GM21619 (cell line): Measurements from ENCODE around the gene GPBAR1.

Experiments
- ATAC-seq: cut with Tn5 transposase; IDR thresholded peaks from one replicate; pipeline ENCODE4 v1.9.1; 2021; ENCODE audit not compliant: unreplicated experiment

GPBAR1 gene

GRCh38 chr2:218238887-218239286 is 21.9 kb upstream of the GPBAR1 start:
- no peak for ATAC-seq

- no peak for ATAC-seq
Measured at GRCh38 chr2:218244204-218244603, 16.6 kb upstream of the GPBAR1 start.

- no peak for ATAC-seq
Measured at GRCh38 chr2:218244665-218245064, 16.1 kb upstream of the GPBAR1 start.

DNA sequence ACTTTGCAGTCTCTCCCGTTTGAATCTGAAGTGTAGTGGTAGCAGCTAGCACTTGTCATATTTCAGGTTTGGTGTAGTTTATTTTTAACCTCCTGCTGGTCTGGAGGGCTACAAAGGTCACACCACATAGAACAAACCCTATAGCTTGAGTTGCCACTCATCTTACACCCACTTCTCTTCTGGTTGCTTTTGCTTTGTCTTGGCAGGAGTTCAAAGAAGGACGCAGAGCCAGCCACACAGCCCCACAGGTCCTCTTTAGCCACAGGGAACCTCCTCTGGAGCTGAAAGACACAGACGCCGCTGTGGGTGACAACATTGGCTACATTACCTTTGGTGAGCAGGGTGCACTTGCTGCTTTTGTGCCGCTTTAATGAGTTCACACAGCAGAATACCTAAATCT is 15.6 kb upstream of the GPBAR1 start:
- no peak for ATAC-seq

DNA sequence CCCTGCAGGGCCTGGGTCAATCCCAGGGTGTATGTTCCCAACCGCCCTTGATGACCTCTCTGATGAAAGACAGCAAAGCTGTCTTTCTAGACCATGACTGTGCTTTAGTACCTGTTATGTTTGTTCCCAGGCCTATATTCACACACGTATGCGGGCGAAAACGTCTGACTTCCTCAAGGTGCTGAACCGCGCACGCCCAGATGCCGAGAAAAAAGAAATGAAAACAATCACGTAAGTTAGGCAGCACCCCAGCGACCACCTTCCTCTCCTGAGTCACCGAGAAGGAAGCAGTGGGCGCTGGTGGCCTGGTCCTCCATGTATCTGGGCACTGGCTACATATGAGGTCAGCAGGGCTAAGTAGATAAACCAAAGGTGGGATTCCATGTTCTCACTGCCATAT is 11.1 kb upstream of the GPBAR1 start:
- no peak for ATAC-seq

DNA sequence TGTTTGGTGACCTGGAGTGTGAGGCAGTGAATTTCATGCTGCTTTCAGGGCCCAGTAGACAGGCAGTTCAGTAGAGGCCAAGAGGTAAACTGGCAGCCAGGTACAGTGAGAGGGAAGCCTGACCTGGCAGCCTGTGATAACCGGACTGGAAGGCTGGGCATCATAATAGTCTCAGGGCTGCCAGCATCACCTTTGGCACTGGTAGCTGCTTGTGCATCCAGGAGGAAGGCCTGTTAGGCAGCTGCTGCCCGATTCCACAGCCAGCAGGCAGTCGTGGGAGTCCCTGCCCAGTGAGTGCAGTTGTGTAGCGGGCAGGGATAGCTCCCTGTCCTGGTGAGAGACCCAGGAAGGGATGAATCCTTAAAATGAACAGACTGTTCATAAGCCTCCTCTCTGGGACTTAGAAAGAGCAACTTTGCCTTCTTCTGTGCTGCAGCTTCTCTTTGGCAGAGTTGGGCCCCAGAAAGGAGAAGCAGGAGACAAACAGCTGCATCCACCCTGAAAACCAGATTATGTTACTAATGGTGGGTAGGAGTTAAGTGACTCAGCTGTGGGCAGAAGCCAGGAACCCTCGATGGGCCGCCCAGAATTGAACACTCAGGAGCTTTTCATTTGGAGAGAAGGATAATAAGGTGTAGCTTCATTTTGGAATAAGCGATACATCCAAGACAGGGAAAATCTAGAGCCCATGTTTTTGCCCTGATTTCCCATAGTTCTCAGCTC is 8.1 kb upstream of the GPBAR1 start:
- no peak for ATAC-seq

GRCh38 chr2:218253232-218253625 is 7.6 kb upstream of the GPBAR1 start:
- no peak for ATAC-seq

DNA sequence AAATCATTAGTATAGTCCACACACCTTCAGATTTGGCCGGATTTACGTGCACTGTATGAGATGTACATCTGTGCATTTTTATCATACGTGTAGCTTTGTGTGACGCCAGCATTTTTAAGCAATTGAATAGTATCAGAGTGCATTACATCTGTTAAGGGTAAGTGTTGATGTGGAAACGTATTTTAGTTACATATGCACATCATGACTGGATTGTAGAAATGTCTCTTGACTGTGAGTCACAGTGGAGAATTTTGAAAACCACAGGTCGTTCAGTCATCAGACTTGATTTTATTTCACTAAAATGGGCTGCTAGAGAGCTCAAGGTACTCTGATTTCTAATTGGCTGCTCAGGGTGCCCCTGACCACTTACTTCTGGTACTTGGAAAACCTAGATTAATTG is 5.4 kb upstream of the GPBAR1 start:
- ATAC-seq: no peak

DNA sequence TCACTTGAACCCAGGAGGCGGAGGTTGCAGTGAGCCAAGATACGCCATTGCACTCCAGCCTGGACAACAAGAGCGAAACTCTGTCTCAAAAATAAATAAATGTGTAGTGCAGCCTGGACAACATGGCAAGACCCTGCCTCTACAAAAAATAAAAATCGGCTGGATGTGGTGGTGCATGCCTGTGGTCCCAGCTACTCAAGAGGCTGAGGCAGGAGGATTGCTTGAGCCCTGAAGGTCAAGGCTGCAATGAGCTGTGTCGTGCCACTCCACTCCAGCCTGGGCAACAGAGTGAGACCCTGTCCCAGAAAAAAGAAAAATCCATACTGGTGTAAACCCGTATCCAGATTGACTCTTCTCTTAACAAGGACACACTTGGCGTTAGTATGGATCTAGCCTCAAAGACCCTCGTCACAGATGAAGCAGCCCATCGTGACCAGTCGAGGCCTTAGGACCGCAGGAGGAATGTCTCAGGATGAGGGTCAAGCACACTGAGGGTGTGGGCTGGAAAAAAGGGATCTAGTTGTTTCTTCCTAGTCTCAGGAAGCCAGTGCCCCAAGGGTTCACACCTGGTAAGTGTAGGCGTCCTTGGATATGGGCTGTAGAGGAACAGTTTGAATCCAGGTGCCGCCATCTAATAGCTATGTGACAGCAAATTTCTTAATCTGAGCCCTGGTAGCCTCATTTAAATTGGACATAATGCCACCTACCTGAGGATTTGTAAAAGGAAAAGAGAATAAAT is 4.0 kb upstream of the GPBAR1 start:
- ATAC-seq: no peak

DNA sequence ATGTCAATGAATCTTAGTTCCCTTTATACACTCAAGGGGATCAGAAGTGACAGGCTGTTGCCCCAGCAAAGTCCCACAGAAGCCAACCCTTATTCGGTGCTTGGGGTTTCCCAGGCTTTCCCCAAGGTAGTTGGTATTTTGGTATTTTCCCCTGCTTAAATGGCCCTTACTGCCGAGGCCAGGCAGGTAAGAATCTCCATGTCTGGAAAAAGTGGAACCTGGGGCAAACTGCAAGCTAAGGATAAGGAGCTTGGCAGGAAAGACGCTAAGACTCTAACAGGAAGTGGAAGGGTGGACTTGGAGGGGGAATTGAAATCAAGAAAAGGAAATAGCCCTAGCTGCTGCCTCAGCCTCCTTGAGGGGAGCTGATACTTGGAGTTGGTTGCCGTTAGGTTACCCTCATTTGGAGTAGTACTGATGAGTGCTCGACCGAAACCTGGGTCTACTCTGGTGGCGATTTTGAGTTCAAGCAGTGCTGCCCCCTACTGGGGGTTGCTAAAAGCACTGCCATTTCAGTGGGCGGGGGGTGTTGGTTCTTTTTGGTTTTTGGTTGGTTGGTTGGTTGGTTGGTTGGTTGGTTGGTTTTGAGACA is 3.3 kb upstream of the GPBAR1 start:
- ATAC-seq: peak; percentile 78

- ATAC-seq: no peak
Measured at GRCh38 chr2:218259099-218259961, 1.5 kb upstream of the GPBAR1 start.

- no peak for ATAC-seq
Measured at GRCh38 chr2:218260166-218260565, 649 bp upstream of the GPBAR1 start.

GRCh38 chr2:218261423-218262236 is 815 bp downstream of the GPBAR1 start:
- no peak for ATAC-seq

DNA sequence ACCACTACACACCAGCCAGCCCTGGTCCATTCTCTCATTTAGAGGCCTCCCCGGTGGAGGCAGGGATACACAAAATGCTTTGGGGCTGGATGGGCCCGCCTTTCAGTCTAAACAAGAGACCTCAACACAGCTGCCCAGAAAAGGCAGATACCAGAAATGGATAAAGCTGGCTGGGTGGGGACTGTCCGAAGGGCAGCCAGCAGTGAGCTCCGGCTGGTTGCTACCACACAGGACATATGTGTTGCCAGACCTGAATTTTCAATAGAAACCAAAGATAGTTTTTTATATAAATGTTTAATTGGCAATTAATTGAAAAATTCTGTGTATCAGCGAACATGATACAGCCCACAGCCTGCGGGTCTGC is 1.4 kb downstream of the GPBAR1 start:
- ATAC-seq: no peak

DNA sequence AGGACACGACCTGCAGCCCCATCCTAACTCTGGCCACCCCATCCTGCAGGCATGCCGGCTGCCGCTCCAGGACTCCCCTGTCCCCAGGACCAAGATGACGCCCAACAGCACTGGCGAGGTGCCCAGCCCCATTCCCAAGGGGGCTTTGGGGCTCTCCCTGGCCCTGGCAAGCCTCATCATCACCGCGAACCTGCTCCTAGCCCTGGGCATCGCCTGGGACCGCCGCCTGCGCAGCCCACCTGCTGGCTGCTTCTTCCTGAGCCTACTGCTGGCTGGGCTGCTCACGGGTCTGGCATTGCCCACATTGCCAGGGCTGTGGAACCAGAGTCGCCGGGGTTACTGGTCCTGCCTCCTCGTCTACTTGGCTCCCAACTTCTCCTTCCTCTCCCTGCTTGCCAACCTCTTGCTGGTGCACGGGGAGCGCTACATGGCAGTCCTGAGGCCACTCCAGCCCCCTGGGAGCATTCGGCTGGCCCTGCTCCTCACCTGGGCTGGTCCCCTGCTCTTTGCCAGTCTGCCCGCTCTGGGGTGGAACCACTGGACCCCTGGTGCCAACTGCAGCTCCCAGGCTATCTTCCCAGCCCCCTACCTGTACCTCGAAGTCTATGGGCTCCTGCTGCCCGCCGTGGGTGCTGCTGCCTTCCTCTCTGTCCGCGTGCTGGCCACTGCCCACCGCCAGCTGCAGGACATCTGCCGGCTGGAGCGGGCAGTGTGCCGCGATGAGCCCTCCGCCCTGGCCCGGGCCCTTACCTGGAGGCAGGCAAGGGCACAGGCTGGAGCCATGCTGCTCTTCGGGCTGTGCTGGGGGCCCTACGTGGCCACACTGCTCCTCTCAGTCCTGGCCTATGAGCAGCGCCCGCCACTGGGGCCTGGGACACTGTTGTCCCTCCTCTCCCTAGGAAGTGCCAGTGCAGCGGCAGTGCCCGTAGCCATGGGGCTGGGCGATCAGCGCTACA is 2.1 kb downstream of the GPBAR1 start:
- no peak for ATAC-seq

GRCh38 chr2:218263817-218264641 is 3.2 kb downstream of the GPBAR1 start:
- no peak for ATAC-seq

DNA sequence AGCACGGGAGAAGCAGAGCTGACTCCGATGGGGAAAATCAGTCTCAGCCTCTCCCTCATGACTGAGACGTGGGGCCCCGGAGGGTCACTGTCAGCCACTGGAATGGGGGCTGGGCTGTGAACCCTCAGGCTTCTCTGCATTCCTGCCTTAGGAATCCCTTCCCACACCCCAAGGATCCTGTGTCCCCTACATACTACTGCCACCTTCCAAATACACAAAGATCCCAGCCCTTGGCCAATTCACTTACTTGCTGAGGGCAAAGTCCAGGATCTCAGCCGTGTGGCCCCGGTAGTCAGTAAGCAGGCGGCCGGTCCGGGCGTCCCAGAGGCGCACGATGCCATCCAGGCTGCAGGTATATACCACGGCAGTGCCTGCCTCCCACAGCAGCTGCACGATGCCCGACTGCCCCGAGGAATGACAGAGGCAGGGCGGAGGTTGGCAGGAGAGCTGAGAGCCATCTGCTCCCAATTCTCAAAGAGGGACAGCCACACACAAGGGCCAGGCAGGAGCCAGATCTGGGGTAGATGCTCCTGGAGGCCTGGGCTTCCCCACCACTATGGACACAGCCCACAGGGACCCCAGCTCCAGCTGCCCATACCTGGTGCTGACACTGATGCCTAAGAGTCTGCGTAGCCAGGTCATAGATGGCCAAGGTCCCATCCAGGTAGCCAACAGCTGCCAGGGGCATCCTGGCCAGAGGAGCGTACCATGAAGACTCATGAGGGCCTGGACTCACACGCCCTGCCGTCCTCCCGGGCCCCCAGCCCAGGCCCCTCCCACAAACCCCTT is 4.2 kb downstream of the GPBAR1 start:
- no peak for ATAC-seq

DNA sequence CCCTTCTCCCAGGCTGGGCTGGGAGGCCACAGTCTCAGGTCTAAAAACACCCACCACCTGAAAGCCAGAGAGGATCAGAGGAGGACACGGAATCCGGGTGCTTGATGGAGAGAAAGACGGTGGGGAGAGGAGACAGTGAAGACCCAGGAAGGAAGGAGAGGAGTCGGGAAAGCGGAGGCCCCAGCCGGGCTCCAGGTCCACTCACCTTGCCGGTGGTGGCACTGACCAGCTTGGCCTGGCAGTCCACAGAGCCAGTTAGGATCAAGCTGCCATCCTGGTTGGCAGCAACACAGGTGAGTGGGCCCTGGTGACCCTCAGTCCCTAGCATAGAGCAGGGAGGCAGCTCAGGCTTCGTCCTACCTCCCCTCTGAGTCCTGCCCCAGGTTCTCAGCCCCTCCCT is 4.8 kb downstream of the GPBAR1 start:
- ATAC-seq: no peak
